Measurements from ENCODE around the gene SHROOM3. TPM values are rescaled to one million over a fixed set of nuclear protein-coding genes. Genes with fewer than 3 reads are reported as not detected.
"Not testable (repeated sequence)": the region's sequence is repeated elsewhere in the genome, so short reads cannot be mapped to it uniquely, and the experiment has no call there.

Gene SHROOM3
- total RNA-seq, 4 donors from 2014 or later = 29.5 to 127 (median 59.9) TPM

GRCh38 chr4:76726631-76727030 lies 291.6 kb downstream of the SHROOM3 start:
- 82% methylated on average over 3 to 4 of the region's 5 CpGs for WGBS, 2 donors (ENCODE audit: low coverage in 1 of 2)
- no peaks in the 10 kb centered on the region for H3K27me3 ChIP-seq
- H3K4me1 ChIP-seq = peaks cover 7 to 33% (median 9%) of the 10 kb centered on the region in 3 donors
- H3K27ac ChIP-seq = no peak overlapping the region
- no peak for ATAC-seq
- H3K9me3 ChIP-seq = no peaks in the 10 kb centered on the region
- TF ChIP-seq POLR2A (IDR thresholded peaks at IDR 0.05) = no peak
- TF ChIP-seq POLR2AphosphoS5 (IDR thresholded peaks at IDR 0.05) = no peak
- TF ChIP-seq EP300 (IDR thresholded peaks at IDR 0.05) = no peak
- TF ChIP-seq, protein P1, sequence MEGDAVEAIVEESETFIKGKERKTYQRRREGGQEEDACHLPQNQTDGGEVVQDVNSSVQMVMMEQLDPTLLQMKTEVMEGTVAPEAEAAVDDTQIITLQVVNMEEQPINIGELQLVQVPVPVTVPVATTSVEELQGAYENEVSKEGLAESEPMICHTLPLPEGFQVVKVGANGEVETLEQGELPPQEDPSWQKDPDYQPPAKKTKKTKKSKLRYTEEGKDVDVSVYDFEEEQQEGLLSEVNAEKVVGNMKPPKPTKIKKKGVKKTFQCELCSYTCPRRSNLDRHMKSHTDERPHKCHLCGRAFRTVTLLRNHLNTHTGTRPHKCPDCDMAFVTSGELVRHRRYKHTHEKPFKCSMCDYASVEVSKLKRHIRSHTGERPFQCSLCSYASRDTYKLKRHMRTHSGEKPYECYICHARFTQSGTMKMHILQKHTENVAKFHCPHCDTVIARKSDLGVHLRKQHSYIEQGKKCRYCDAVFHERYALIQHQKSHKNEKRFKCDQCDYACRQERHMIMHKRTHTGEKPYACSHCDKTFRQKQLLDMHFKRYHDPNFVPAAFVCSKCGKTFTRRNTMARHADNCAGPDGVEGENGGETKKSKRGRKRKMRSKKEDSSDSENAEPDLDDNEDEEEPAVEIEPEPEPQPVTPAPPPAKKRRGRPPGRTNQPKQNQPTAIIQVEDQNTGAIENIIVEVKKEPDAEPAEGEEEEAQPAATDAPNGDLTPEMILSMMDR (IDR thresholded peaks at IDR 0.05) = no peak
- no peaks in the 10 kb centered on the region for H3K36me3 ChIP-seq
- H3K4me3 ChIP-seq = no peak overlapping the region

- not testable (repeated sequence) for H3K36me3 ChIP-seq, H3K9me3 ChIP-seq, ATAC-seq, H3K27ac ChIP-seq, H3K4me3 ChIP-seq, H3K27me3 ChIP-seq
- H3K4me1 ChIP-seq = peaks cover 7 to 35% (median 9%) of the 10 kb centered on the region in 3 donors
- WGBS, 2 donors (ENCODE audit: low coverage in 1 of 2) = 96 to 100% methylated on average over 3 to 5 of the region's 5 CpGs
Observed at GRCh38 chr4:76727934-76728333, 292.9 kb downstream of the SHROOM3 start.

GRCh38 chr4:76729460-76729859 lies 294.4 kb downstream of the SHROOM3 start:
- Histone ChIP-seq H3K9me3 (no peaks in the 10 kb centered on the region), H3K4me3 (no peak overlapping the region), H3K4me1 (peaks cover 0 to 28% (median 2%) of the 10 kb centered on the region in 3 donors), H3K27ac (peak overlapping the region in 1 of 4 donors; percentile 14), H3K36me3 (no peaks in the 10 kb centered on the region), H3K27me3 (no peaks in the 10 kb centered on the region)
- TF ChIP-seq POLR2A (IDR thresholded peaks at IDR 0.05) (no peak), POLR2AphosphoS5 (IDR thresholded peaks at IDR 0.05) (no peak), EP300 (IDR thresholded peaks at IDR 0.05) (no peak)
- no peak for ATAC-seq
- WGBS, 2 donors (ENCODE audit: low coverage in 1 of 2) = 67 to 78% methylated on average over 1 of the region's 1 CpG

- peak overlapping the region in 1 of 4 donors; percentile 14 for H3K27ac ChIP-seq
- no peak for TF ChIP-seq POLR2AphosphoS5 (IDR thresholded peaks at IDR 0.05)
- TF ChIP-seq POLR2A (IDR thresholded peaks at IDR 0.05) = no peak
- no peak for TF ChIP-seq EP300 (IDR thresholded peaks at IDR 0.05)
- TF ChIP-seq, protein P1 (IDR thresholded peaks at IDR 0.05) = no peak
- ATAC-seq = no peak
Observed at GRCh38 chr4:76729980-76730379, 295.0 kb downstream of the SHROOM3 start.

GRCh38 chr4:76732246-76732645 lies 297.2 kb downstream of the SHROOM3 start:
- H3K36me3 ChIP-seq = no peaks in the 10 kb centered on the region
- no peak overlapping the region for H3K27ac ChIP-seq
- 63 to 100% methylated on average over 1 of the region's 1 CpG for WGBS, 2 donors (ENCODE audit: low coverage in 1 of 2)
- H3K4me3 ChIP-seq = no peak overlapping the region
- no peaks in the 10 kb centered on the region for H3K9me3 ChIP-seq
- no peaks in the 10 kb centered on the region for H3K27me3 ChIP-seq
- ATAC-seq = no peak
- TF ChIP-seq, protein P1 (IDR thresholded peaks at IDR 0.05) = no peak
- TF ChIP-seq POLR2AphosphoS5 (IDR thresholded peaks at IDR 0.05) = no peak
- no peak for TF ChIP-seq POLR2A (IDR thresholded peaks at IDR 0.05)
- TF ChIP-seq EP300 (IDR thresholded peaks at IDR 0.05) = no peak
- H3K4me1 ChIP-seq = peaks cover 0 to 37% (median 4%) of the 10 kb centered on the region in 3 donors

More at GRCh38 chr4:76729980-76730379, 295.0 kb downstream of the SHROOM3 start:
- Histone ChIP-seq H3K4me3 (no peak overlapping the region), H3K27me3 (no peaks in the 10 kb centered on the region), H3K9me3 (no peaks in the 10 kb centered on the region), H3K36me3 (no peaks in the 10 kb centered on the region), H3K4me1 (peaks cover 0 to 23% (median 0%) of the 10 kb centered on the region in 3 donors)
- WGBS, 2 donors (ENCODE audit: low coverage in 1 of 2) = 100% methylated on average over 1 of the region's 1 CpG; no CpG with 5 or more reads in 1 of the 2 donors

DNA sequence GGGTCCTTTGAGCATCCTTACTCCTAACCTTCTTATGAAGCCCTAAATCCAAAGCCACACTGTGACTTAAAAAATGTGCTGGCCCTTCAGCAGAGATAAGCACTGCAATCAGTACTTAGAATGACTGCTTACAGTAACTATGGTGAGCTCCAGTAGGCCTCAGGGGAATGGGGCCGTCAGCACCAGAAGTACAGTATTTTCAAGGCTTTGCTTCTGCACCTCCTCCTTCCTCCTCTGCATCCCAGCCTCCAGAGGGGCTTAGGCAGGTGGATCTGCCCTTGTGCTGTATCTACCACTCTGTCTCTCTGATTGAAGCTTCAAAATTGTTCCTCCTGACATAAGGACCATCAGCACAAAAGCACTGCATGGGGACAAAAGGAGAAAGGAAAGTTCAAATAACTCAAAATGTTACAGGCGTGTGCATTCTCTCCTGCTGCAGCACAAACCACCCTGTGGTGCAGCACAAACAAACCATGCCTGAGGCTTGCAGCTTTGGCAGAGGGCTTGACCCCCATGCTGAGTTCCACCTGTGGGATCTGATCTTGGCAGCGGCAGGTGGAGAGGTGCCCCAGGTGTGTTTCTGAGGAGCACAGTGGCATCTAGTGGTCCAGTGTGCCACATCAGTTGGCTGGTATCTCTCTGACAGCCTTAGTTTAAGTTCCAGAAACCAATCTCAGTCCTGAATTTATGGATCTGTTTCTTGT lies 298.2 kb downstream of the SHROOM3 start:
- no peak for ATAC-seq
- H3K27ac ChIP-seq = peak overlapping the region in 3 of 4 donors; percentile 4 to 52 (median 31)
- 33 to 61% methylated on average over 1 to 3 of the region's 3 CpGs for WGBS, 2 donors (ENCODE audit: low coverage in 1 of 2)
- no peak for TF ChIP-seq EP300 (IDR thresholded peaks at IDR 0.05)
- TF ChIP-seq, protein P1 (IDR thresholded peaks at IDR 0.05) = peak in 2 of 4 experiments; percentile 10 to 36
- H3K4me1 ChIP-seq = peaks cover 0 to 47% (median 4%) of the 10 kb centered on the region in 3 donors
- no peaks in the 10 kb centered on the region for H3K9me3 ChIP-seq
- H3K36me3 ChIP-seq = no peaks in the 10 kb centered on the region
- no peaks in the 10 kb centered on the region for H3K27me3 ChIP-seq
- H3K4me3 ChIP-seq = no peak overlapping the region
